ENCODE data around the gene PIP5K1B. TPM values are rescaled to one million over a fixed set of nuclear protein-coding genes. Genes with fewer than 3 reads are reported as not detected.

Gene PIP5K1B
- total RNA-seq, 1 experiment from 2014 or later = 0.20 TPM

- ChIA-PET RAD21 (ENCODE audit: low non-redundant PET in 1 of 2, low total read pairs in 2 of 2, uncharacterized antibody in 2 of 2, unreplicated experiment in 2 of 2) (no interaction called here), CTCF (interaction anchor here (1.1 to 1.5 kb wide), 4 partner anchors 13 to 157 kb away, joined by 3 to 10 read pairs (median 4); no protein-coding TSS in a partner anchor), POLR2A (no interaction called here)
- H3K4me3 ChIP-seq (replicated peaks in 1 of 2; ENCODE audit: low read depth in 1 of 2, low read length in 2 of 2) = peak overlapping the region; percentile 87 to 90
- ATAC-seq (0 out of 2 replicates have a peak, but pooled peaks have one; percentile 20), DNase-seq (ENCODE audit: low read depth, low spot score) (no peak)
- no peaks in the 10 kb centered on the region for H3K9me3 ChIP-seq (ENCODE audit: control insufficient read depth in 1 of 2, insufficient read depth in 1 of 2, low read depth in 1 of 2, low read length in 2 of 2)
- peak overlapping the region; percentile 58 for H2AFZ ChIP-seq (ENCODE audit: low read depth, low read length, poor library complexity, severe bottlenecking)
- peak overlapping the region; percentile 72 for H3K27ac ChIP-seq (ENCODE audit: low read depth, low read length)
- H3K4me2 ChIP-seq (ENCODE audit: low read length) = peak overlapping the region; percentile 97
- BruUV-seq (replicated peaks) = TSS peak; percentile 76
- no peaks in the 10 kb centered on the region for H3K36me3 ChIP-seq (ENCODE audit: control insufficient read depth in 1 of 2, insufficient read depth in 2 of 2, low read length in 2 of 2)
- H3K27me3 ChIP-seq (ENCODE audit: insufficient read depth, low read length) = no peaks in the 10 kb centered on the region
- H3K79me2 ChIP-seq (ENCODE audit: insufficient read depth, low read length) = peaks cover 54% of the 10 kb centered on the region
- TF ChIP-seq MAX (IDR thresholded peaks at IDR 0.05) = no peak
- no peak for TF ChIP-seq JUND (IDR thresholded peaks at IDR 0.05)
- TF ChIP-seq CBX3 (IDR thresholded peaks at IDR 0.05; ENCODE audit: low read depth) = no peak
- TF ChIP-seq REST (IDR thresholded peaks at IDR 0.05; ENCODE audit: low read depth) = no peak
- no peak for TF ChIP-seq EZH2 (IDR thresholded peaks at IDR 0.05)
- TF ChIP-seq CEBPB (IDR thresholded peaks at IDR 0.05; ENCODE audit: low read depth) = no peak
- TF ChIP-seq FOSL1 (IDR thresholded peaks at IDR 0.05; ENCODE audit: low read depth) = no peak
- TF ChIP-seq POLR2AphosphoS5 (IDR thresholded peaks at IDR 0.05; ENCODE audit: low read depth, low read length) = no peak
- TF ChIP-seq SRF (IDR thresholded peaks at IDR 0.05; ENCODE audit: low read depth) = no peak
- TF ChIP-seq YY1 (IDR thresholded peaks at IDR 0.05; ENCODE audit: extremely low read depth, insufficient replicate concordance, low read depth, low read length) = no peak
- no peak for TF ChIP-seq EGR1 (IDR thresholded peaks at IDR 0.05; ENCODE audit: low read depth)
- TF ChIP-seq CTCF (IDR thresholded peaks at IDR 0.05 in 2 of 3, conservative IDR thresholded peaks at IDR 0.05 in 1 of 3; ENCODE audit: borderline replicate concordance in 1 of 3, insufficient read depth in 1 of 3, low read depth in 2 of 3, low read length in 2 of 3) = no peak
- TF ChIP-seq RAD21 (IDR thresholded peaks at IDR 0.05; ENCODE audit: low read depth) = no peak
- no peak for TF ChIP-seq SP1 (IDR thresholded peaks at IDR 0.05; ENCODE audit: low read depth)
- no peak for TF ChIP-seq ZNF274 (IDR thresholded peaks at IDR 0.05; ENCODE audit: low read depth, low read length)
- H3K9me2 ChIP-seq (ENCODE audit: insufficient read depth) = no peaks in the 10 kb centered on the region
- intact Hi-C loops (cut with micrococcal nuclease) = loop anchor here (10.0 kb wide), 2 partner anchors 88 to 288 kb away; partner anchors contain the start of gene ENTREP1
- peaks cover 0 to 11% of the 10 kb centered on the region in 2 experiments; a peak in 2 of 4 replicates for H3K4me1 ChIP-seq (ENCODE audit: control insufficient read depth in 1 of 2, insufficient read depth in 2 of 2, low read length in 2 of 2)
- H4K20me1 ChIP-seq (ENCODE audit: insufficient read depth) = no peaks in the 10 kb centered on the region
- peak overlapping the region; percentile 87 for H3K9ac ChIP-seq (ENCODE audit: low read length)
Observed at GRCh38 chr9:69036309-69036708, 331.3 kb downstream of the PIP5K1B start.

Data from HCT116 (cell line).